Lower leg skin (tissue), 4 donors: ENCODE results near the gene SRP68. TPM values are rescaled to one million over a fixed set of nuclear protein-coding genes. Genes with fewer than 3 reads are reported as not detected.

Experiments
- DNase-seq, 2 donors: peaks; one replicate each; pipeline ENCODE4 v3.0.0-alpha.2; 2019; ENCODE audit warnings: low spot score in 2 of 2
- H3K4me3 ChIP-seq: fragments of 200-600 bp; sonication (generic); 2 replicates; pipeline ENCODE4 v1.5.1; 2017; ENCODE audit warnings: mild to moderate bottlenecking, low read depth; ENCODE audit not compliant: poor library complexity, severe bottlenecking
- POLR2A ChIP-seq, 2 donors: fragments of 450-650 bp; IDR thresholded peaks; one replicate each; pipeline ENCODE4 v1.6.1; 2016 to 2017; ENCODE audit warnings: antibody characterized with exemption in 2 of 2, mild to moderate bottlenecking in 1 of 2, moderate library complexity in 1 of 2
- WGBS, 2 donors: methylation state at CpG; one replicate each; pipeline ENCODE4 v1.1.5; 2018; 5-methylcytosine and 5-hydroxymethylcytosine counted together
- intact Hi-C: fragments of 100-400 bp; cut with DNase I; formaldehyde crosslinking; loops from one replicate; pipeline ENCODE4 v1.15.0; 2023; ENCODE audit warnings: low total_unique reads
- total RNA-seq, 4 donors: library from RNA; depleted of rRNA; stranded (reverse); fragments of >200 nt; gene quantifications; one replicate each; pipeline ENCODE4 v1.1.0, GENCODE V29; 2016
- TF ChIP-seq, protein P1 (sequence below), 3 donors: fragments of 450-650 bp; IDR thresholded peaks; one replicate each; pipeline ENCODE4 v1.5.1; 2016; ENCODE audit warnings: antibody characterized with exemption in 3 of 3, mild to moderate bottlenecking in 3 of 3, moderate library complexity in 2 of 3

Gene SRP68
- total RNA-seq, 4 donors from 2014 or later = 67.2 to 76.5 (median 72.3) TPM

DNA sequence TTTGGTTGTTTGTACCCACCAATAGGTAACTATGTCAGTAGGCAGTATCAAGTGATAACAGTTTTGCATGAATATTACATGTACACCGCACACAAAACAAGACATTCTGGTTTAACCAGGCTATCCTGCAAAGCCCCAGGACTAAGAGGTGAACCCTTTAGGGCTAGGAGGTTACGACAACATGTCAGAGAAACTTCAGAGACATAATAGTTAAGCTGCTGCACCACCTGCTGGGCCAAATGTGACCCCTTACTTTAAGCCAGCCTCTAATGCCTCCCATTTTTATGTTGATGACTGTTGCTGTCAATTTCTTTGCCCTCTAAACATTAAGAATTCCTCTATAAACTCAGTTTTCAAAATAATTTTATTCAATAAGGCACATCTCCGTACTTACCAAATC is 15.4 kb downstream of the SRP68 start:
- 58 to 67% methylated on average over 3 of the region's 3 CpGs for WGBS, 2 donors
- DNase-seq = no peak
- no peak overlapping the region for H3K4me3 ChIP-seq
- TF ChIP-seq, protein P1, sequence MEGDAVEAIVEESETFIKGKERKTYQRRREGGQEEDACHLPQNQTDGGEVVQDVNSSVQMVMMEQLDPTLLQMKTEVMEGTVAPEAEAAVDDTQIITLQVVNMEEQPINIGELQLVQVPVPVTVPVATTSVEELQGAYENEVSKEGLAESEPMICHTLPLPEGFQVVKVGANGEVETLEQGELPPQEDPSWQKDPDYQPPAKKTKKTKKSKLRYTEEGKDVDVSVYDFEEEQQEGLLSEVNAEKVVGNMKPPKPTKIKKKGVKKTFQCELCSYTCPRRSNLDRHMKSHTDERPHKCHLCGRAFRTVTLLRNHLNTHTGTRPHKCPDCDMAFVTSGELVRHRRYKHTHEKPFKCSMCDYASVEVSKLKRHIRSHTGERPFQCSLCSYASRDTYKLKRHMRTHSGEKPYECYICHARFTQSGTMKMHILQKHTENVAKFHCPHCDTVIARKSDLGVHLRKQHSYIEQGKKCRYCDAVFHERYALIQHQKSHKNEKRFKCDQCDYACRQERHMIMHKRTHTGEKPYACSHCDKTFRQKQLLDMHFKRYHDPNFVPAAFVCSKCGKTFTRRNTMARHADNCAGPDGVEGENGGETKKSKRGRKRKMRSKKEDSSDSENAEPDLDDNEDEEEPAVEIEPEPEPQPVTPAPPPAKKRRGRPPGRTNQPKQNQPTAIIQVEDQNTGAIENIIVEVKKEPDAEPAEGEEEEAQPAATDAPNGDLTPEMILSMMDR (IDR thresholded peaks at IDR 0.05) = no peak
- no peak for TF ChIP-seq POLR2A (IDR thresholded peaks at IDR 0.05)
- intact Hi-C loops = no loop called here

DNA sequence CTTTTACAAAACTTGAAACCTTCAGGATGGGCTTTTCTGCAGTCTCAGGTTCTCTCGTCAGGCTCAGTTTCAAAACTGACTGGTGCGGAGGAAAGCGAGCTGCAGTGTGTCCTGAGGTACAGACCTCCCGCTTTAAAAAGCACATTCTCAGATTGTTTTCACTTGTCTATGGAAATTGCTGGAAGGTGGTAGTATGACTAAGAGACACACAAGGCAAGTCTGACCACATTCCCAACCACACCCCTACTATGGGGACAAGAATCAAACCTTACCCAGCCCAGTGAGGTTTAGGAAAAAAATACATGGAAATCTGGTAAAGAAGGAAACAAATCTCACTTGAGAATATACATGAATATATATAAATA is 18.2 kb downstream of the SRP68 start:
- intact Hi-C loops = no loop called here
- WGBS, 2 donors = 44 to 54% methylated on average over 4 of the region's 4 CpGs
- no peak overlapping the region for H3K4me3 ChIP-seq
- DNase-seq = no peak
- TF ChIP-seq POLR2A (IDR thresholded peaks at IDR 0.05) = no peak
- TF ChIP-seq, protein P1 (IDR thresholded peaks at IDR 0.05) = no peak

DNA sequence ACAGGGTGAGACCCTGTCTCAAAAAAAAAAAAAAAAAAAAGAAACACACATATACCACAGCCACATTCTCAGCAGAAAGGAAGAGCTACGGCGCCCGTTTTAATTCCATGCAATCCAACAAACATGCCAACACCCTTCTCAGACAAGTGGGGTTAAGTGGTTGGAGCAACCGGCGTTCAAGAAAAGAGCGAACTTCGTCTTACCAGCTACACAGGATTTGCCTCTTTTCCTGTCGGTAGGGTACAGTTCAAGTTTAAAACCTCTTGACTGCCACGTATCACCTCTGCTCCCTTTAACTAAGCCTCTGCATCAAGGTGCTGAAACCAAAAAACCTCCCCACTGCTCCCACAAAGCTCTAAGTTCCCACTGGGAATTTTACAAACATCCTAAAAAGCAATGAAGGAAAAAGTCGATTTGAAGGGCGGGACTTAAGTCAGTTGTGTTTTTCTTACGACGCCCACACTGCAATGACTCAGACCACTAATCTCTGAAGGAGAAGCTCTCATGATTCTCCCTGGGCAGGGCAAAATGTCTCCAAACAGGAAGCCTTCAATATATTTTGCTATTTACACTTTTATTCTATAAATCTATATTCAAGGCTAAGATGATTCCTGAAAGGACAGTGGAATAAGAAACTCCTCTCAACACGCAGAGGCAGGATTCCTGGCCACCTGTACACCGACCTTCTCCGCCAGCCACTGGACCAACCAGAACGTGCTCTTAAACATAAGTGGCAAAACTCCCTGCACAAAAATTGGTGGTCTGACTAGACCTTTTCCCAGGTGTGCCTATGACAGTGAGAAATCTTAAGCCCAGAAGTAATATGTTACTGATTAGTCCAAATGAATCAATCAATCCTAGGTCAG is 18.8 kb downstream of the SRP68 start:
- intact Hi-C loops = no loop called here
- no peak for DNase-seq
- TF ChIP-seq POLR2A (IDR thresholded peaks at IDR 0.05) = no peak
- TF ChIP-seq, protein P1 (IDR thresholded peaks at IDR 0.05) = no peak
- 48 to 52% methylated on average over 17 of the region's 17 CpGs for WGBS, 2 donors
- no peak overlapping the region for H3K4me3 ChIP-seq

DNA sequence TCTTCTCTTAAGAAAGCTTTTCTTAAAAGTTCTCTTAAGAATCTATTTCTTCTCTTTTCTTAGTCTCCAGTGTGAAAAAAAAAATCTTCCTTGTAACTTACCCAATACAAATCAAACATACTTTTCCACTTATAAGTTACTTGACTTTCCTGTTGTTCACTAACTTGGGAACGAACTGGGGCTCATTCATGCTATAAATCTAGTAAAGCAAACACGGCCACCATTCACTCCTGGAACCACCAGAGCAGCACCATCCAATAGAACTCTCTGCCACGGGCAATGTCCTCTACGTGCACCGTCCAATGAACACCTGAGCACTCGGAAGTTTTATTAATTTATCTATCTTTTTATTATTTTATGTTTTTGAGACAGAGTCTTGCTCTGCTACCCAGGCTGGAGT is 20.8 kb downstream of the SRP68 start:
- 78% methylated on average over 6 of the region's 6 CpGs for WGBS, 2 donors
- TF ChIP-seq POLR2A (IDR thresholded peaks at IDR 0.05) = no peak
- TF ChIP-seq, protein P1 (IDR thresholded peaks at IDR 0.05) = no peak
- intact Hi-C loops = no loop called here
- no peak for DNase-seq
- H3K4me3 ChIP-seq = no peak overlapping the region

DNA sequence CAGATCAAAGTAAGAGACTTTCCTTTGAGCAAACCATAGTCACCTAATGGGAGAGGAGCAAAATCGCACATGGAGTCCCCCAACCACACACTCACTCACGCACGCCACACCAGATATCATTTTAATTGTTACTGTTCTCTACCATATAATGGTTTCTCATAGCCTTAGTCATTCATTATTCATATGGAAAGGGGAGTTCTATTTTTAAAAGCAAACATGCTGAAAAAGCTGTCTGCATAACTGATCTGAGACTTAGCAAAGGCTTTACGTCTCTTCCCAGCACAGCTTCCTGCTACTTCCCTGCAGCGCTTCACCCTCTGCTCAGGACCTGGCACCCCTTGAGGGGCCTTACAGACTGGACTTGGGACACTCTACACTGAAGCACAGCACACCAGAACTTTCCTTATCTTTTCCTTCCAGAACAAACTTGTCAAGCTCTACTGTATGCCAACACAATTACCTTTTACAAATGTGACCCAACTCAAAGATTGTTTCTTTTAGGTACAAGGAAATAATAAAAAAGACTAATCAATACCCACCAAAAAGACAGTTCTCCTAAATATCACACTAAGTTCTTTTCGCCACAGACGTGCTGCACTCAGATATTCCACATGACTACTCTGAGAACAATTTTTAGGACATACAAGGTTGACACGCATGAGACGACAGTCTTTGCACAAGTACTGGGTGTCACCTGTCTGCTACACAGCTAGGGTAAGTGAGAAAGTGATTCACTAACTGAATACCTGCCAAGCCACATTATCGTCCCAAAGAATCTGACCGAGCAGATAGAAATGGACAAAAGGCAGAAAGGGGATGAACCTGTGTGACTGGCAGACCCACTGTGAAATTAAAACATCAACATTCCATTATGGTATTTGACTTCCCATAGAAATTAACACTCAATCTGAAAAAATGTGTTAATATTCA is 21.5 kb downstream of the SRP68 start:
- no peak for DNase-seq
- H3K4me3 ChIP-seq = no peak overlapping the region
- 75 to 76% methylated on average over 11 of the region's 11 CpGs for WGBS, 2 donors
- TF ChIP-seq, protein P1 (IDR thresholded peaks at IDR 0.05) = no peak
- no peak for TF ChIP-seq POLR2A (IDR thresholded peaks at IDR 0.05)
- intact Hi-C loops = no loop called here
